Breast epithelium (tissue), 4 donors: ENCODE data around the gene NRXN3. TPM values are rescaled to one million over a fixed set of nuclear protein-coding genes. Genes with fewer than 3 reads are reported as not detected.

ENCODE experiments used
- DNase-seq, 2 donors: peaks; one replicate each; pipeline ENCODE4 v3.0.0-alpha.2; 2019; ENCODE audit warnings: low spot score in 2 of 2
- H3K27ac ChIP-seq, 2 donors: fragments of 200-600 bp; sonication (generic) in 1 of 2; one replicate each; pipeline ENCODE4 v1.5.1; 2016 to 2019; ENCODE audit warnings: mild to moderate bottlenecking in 1 of 2
- H3K27me3 ChIP-seq, 2 donors: fragments of 200-600 bp; sonication (generic) in 1 of 2; one replicate each; pipeline versions ENCODE4 v1.5.1 to v1.6.0; 2017 to 2019; ENCODE audit warnings: control low read depth in 1 of 2, mild to moderate bottlenecking in 1 of 2
- H3K36me3 ChIP-seq: fragments of 200-600 bp; one replicate; pipeline ENCODE4 v1.5.1; 2019
- H3K4me1 ChIP-seq, 2 donors: fragments of 200-600 bp; sonication (generic); one replicate each; pipeline ENCODE4 v1.5.1; 2016 to 2019; ENCODE audit warnings: control low read depth in 1 of 2
- H3K4me3 ChIP-seq, 3 donors: fragments of 200-600 bp; sonication (generic); 1 replicate in 2 of 3; 2 replicates in 1 of 3; pipeline ENCODE4 v1.5.1; 2016 to 2019; ENCODE audit warnings: mild to moderate bottlenecking in 3 of 3, moderate library complexity in 2 of 3
- H3K9me3 ChIP-seq, 2 donors: fragments of 200-600 bp; sonication (generic) in 1 of 2; one replicate each; pipeline ENCODE4 v1.5.1; 2016 to 2019; ENCODE audit warnings: control low read depth in 1 of 2
- POLR2A ChIP-seq: fragments of 450-650 bp; IDR thresholded peaks from one replicate; pipeline ENCODE4 v1.6.1; 2016; ENCODE audit warnings: antibody characterized with exemption, mild to moderate bottlenecking, moderate library complexity
- POLR2AphosphoS5 ChIP-seq, 3 donors: sonication (generic); formaldehyde crosslinking; IDR thresholded peaks; one replicate each; pipeline ENCODE4 v1.6.1; 2017; ENCODE audit warnings: antibody characterized with exemption in 3 of 3
- intact Hi-C: fragments of 100-400 bp; cut with DNase I; formaldehyde crosslinking; loops from one replicate; pipeline ENCODE4 v1.15.1; 2023; ENCODE audit warnings: low total_unique reads
- total RNA-seq, 3 donors: library from RNA; depleted of rRNA; stranded (reverse); fragments of >200 nt; gene quantifications; one replicate each; pipeline ENCODE4 v1.1.0, GENCODE V29; 2016
- TF ChIP-seq, protein P1 (sequence below), 3 donors: fragments of 450-650 bp; IDR thresholded peaks; one replicate each; pipeline ENCODE4 v1.5.1; 2016 to 2017; ENCODE audit warnings: antibody characterized with exemption in 3 of 3, mild to moderate bottlenecking in 3 of 3, moderate library complexity in 3 of 3

NRXN3 gene
- total RNA-seq, 3 donors from 2014 or later, result 2.9 to 3.6 (median 3.5) TPM

DNA sequence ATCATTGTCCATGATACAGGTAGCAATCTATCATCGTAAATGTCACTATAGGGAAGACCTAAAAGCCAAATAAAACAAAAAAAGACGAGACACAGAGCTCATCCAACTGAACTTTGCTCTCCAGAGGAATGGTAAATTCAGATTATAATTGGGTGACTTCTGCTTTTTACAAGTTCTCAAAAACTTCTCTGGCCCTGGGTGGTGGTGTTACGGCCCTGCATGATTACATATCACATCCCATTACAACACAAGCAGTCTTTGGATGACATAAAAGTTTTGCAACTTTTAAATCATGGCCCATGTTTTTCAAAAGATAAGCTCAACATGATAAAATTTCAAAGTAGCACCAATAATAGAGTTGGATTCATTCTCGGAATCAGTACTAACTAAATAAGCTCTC is 1741.6 kb downstream of the NRXN3 start:
- H3K9me3 ChIP-seq, result no peaks in the 10 kb centered on the region
- no peak overlapping the region for H3K4me3 ChIP-seq
- H3K27ac ChIP-seq, result no peak overlapping the region
- no peaks in the 10 kb centered on the region for H3K36me3 ChIP-seq
- TF ChIP-seq POLR2A (no peak), POLR2AphosphoS5 (IDR thresholded peaks at IDR 0.05) (no peak)
- TF ChIP-seq, protein P1, sequence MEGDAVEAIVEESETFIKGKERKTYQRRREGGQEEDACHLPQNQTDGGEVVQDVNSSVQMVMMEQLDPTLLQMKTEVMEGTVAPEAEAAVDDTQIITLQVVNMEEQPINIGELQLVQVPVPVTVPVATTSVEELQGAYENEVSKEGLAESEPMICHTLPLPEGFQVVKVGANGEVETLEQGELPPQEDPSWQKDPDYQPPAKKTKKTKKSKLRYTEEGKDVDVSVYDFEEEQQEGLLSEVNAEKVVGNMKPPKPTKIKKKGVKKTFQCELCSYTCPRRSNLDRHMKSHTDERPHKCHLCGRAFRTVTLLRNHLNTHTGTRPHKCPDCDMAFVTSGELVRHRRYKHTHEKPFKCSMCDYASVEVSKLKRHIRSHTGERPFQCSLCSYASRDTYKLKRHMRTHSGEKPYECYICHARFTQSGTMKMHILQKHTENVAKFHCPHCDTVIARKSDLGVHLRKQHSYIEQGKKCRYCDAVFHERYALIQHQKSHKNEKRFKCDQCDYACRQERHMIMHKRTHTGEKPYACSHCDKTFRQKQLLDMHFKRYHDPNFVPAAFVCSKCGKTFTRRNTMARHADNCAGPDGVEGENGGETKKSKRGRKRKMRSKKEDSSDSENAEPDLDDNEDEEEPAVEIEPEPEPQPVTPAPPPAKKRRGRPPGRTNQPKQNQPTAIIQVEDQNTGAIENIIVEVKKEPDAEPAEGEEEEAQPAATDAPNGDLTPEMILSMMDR (IDR thresholded peaks at IDR 0.05), result no peak
- H3K27me3 ChIP-seq, result no peaks in the 10 kb centered on the region
- DNase-seq, result no peak
- no peaks in the 10 kb centered on the region for H3K4me1 ChIP-seq
- intact Hi-C loops, result no loop called here

DNA sequence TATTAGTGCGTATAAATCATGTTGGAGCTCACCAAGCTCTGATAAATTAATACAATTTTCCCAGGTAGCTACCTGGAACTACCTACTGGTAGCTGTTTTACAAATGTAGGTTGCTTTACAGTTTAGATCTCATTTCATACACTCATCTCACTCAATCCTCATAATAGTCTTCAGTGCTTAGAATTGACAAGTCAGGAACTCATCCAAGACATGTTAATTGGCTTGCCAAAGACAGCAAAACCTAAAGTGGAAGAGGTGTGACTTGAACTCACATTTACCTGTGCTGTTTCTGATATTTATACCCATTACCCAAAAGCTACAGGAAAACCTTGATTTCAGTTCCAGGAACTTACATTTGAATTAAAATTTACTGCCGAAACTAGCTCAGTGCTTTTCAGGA is 1744.4 kb downstream of the NRXN3 start:
- intact Hi-C loops, result no loop called here
- no peak for DNase-seq
- H3K9me3 ChIP-seq, result no peaks in the 10 kb centered on the region
- no peak overlapping the region for H3K27ac ChIP-seq
- no peaks in the 10 kb centered on the region for H3K27me3 ChIP-seq
- H3K4me1 ChIP-seq, result no peaks in the 10 kb centered on the region
- TF ChIP-seq, protein P1 (IDR thresholded peaks at IDR 0.05), result no peak
- TF ChIP-seq POLR2A (no peak), POLR2AphosphoS5 (IDR thresholded peaks at IDR 0.05) (no peak)
- H3K36me3 ChIP-seq, result no peaks in the 10 kb centered on the region
- H3K4me3 ChIP-seq, result no peak overlapping the region

DNA sequence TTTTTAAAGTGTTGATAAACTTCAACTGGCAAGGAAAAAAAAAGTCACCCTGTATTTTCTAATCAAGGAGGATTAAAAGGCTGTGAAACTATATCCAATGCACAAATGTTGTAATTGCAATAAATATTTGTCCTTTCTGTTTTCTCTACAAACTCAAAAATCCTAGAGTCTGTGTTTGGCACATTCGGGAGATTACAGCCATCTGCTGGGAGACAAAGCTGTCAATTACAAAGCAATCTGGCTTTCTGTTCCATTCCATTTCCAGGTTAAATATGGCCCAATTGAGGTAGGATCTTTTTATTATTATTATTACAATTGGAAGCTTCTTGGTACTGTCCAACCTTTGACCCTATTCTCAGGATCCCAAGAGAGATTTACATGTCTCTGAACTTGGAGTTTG is 1745.2 kb downstream of the NRXN3 start:
- no peak for DNase-seq
- no peaks in the 10 kb centered on the region for H3K27me3 ChIP-seq
- H3K36me3 ChIP-seq, result no peaks in the 10 kb centered on the region
- no peak overlapping the region for H3K4me3 ChIP-seq
- no peak for TF ChIP-seq POLR2AphosphoS5 (IDR thresholded peaks at IDR 0.05)
- TF ChIP-seq, protein P1 (IDR thresholded peaks at IDR 0.05), result no peak
- TF ChIP-seq POLR2A, result no peak
- no peaks in the 10 kb centered on the region for H3K4me1 ChIP-seq
- H3K9me3 ChIP-seq, result no peaks in the 10 kb centered on the region
- H3K27ac ChIP-seq, result no peak overlapping the region
- intact Hi-C loops, result no loop called here

DNA sequence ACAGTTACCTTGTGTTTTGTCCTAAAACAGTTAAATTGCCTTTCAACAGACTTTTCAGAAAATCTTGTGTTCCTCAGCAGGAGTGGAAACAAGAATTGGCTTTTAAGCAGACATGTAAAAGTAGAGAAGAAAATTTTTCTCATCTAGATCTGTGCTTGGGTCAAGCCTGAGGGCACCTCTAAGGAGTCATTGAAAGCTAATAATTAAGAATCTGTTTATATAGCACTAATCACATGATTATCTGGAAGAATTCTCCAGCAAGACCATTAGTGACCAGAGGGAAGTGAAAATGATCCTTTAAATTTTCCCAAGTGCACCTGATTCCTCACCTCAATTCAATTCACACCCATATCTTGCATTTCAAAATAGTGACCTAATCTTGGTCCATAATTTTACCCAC is 1746.1 kb downstream of the NRXN3 start:
- Histone ChIP-seq H3K9me3 (no peaks in the 10 kb centered on the region), H3K36me3 (no peaks in the 10 kb centered on the region), H3K27ac (no peak overlapping the region), H3K4me3 (no peak overlapping the region), H3K4me1 (no peaks in the 10 kb centered on the region), H3K27me3 (no peaks in the 10 kb centered on the region)
- intact Hi-C loops, result no loop called here
- TF ChIP-seq POLR2A (no peak), POLR2AphosphoS5 (IDR thresholded peaks at IDR 0.05) (no peak)
- TF ChIP-seq, protein P1 (IDR thresholded peaks at IDR 0.05), result no peak
- DNase-seq, result no peak

DNA sequence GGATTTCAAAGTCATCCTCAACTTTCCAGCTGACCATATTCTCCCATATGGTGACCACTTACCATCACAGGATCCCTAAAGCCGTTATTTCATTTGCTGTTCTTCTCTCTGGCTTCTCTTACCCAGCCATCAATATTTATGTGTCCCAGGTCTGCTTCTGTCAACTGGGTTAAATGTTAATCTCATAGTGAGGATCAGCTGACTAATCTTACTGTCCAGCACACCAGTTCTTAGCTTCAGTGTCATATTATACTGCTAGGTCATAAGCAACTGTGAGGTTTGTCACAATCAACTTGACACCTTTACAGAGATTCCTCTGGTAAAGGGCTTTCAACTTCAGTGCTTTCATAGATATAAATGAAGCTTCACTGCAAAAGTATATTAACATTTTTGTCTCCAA is 1746.7 kb downstream of the NRXN3 start:
- no peak overlapping the region for H3K27ac ChIP-seq
- H3K27me3 ChIP-seq, result no peaks in the 10 kb centered on the region
- DNase-seq, result no peak
- no peaks in the 10 kb centered on the region for H3K4me1 ChIP-seq
- intact Hi-C loops, result no loop called here
- no peaks in the 10 kb centered on the region for H3K9me3 ChIP-seq
- TF ChIP-seq POLR2A (no peak), POLR2AphosphoS5 (IDR thresholded peaks at IDR 0.05) (no peak)
- TF ChIP-seq, protein P1 (IDR thresholded peaks at IDR 0.05), result no peak
- no peak overlapping the region for H3K4me3 ChIP-seq
- no peaks in the 10 kb centered on the region for H3K36me3 ChIP-seq
